GM23338 (cell line): ENCODE measurements around the gene NFIA. TPM values are rescaled to one million over a fixed set of nuclear protein-coding genes. Genes with fewer than 3 reads are reported as not detected.

Experiments used
- ATAC-seq: fragments of 200-7000 bp; cut with Tn5 transposase; 3 replicates; pipeline ENCODE4 v1.9.1; 2020
- DNase-seq: peaks from one replicate; pipeline ENCODE4 v3.0.0-alpha.2; 2015; ENCODE audit warnings: low spot score
- H2AFZ ChIP-seq: fragments of 200-600 bp; sonication (generic); 2 replicates; pipeline ENCODE4 v1.8.0; 2016; ENCODE audit warnings: antibody characterized with exemption, mild to moderate bottlenecking, moderate library complexity
- H3F3A ChIP-seq: fragments of 200-600 bp; sonication (generic); replicated peaks from 2 replicates; pipeline ENCODE4 v1.8.0; 2017; ENCODE audit warnings: antibody characterized with exemption, mixed run types, low read depth
- H3K27ac ChIP-seq: fragments of 200-600 bp; sonication (generic); 2 replicates; pipeline ENCODE4 v1.6.1; 2016; ENCODE audit warnings: low read depth
- H3K27me3 ChIP-seq: fragments of 200-600 bp; sonication (generic); 2 replicates; pipeline ENCODE4 v1.8.0; 2016; ENCODE audit warnings: mild to moderate bottlenecking, mixed run types, moderate library complexity; ENCODE audit not compliant: insufficient read depth
- H3K36me3 ChIP-seq: fragments of 200-600 bp; sonication (generic); 2 replicates; pipeline ENCODE4 v1.8.0; 2016; ENCODE audit warnings: mild to moderate bottlenecking; ENCODE audit not compliant: insufficient read depth
- H3K4me1 ChIP-seq: fragments of 200-600 bp; sonication (generic); 2 replicates; pipeline ENCODE4 v1.8.0; 2016; ENCODE audit warnings: mild to moderate bottlenecking, moderate library complexity; ENCODE audit not compliant: insufficient read depth
- H3K4me2 ChIP-seq: fragments of 200-600 bp; sonication (generic); 2 replicates; pipeline ENCODE4 v1.7.1; 2017; ENCODE audit warnings: mixed run types
- H3K4me3 ChIP-seq: fragments of 200-600 bp; sonication (generic); 2 replicates; pipeline ENCODE4 v1.6.1; 2016; ENCODE audit warnings: mixed run types
- H3K79me2 ChIP-seq: fragments of 200-600 bp; sonication (generic); replicated peaks from 2 replicates; pipeline ENCODE4 v1.8.0; 2017; ENCODE audit warnings: mild to moderate bottlenecking; ENCODE audit not compliant: insufficient read depth
- H3K9me2 ChIP-seq: fragments of 200-600 bp; sonication (generic); 2 replicates; pipeline ENCODE4 v1.8.0; 2017; ENCODE audit not compliant: insufficient read depth
- H4K20me1 ChIP-seq: fragments of 200-600 bp; sonication (generic); replicated peaks from 2 replicates; pipeline ENCODE4 v1.8.0; 2017; ENCODE audit warnings: mild to moderate bottlenecking; ENCODE audit not compliant: insufficient read depth
- H3K27ac Mint-ChIP-seq: 2 replicates; pipeline ENCODE4 v1.8.0; 2020; ENCODE audit warnings: inconsistent platforms, mild to moderate bottlenecking, moderate library complexity, mixed read lengths
- H3K27me3 Mint-ChIP-seq: 3 replicates; pipeline ENCODE4 v1.8.0; 2022; ENCODE audit warnings: low read depth, mild to moderate bottlenecking, moderate library complexity, mixed read lengths, inconsistent platforms; ENCODE audit not compliant: insufficient read depth, poor library complexity
- H3K36me3 Mint-ChIP-seq: 3 replicates; pipeline ENCODE4 v1.8.0; 2021; ENCODE audit warnings: low read depth, mild to moderate bottlenecking, inconsistent platforms, moderate library complexity, mixed read lengths
- H3K4me1 Mint-ChIP-seq: 3 replicates; pipeline ENCODE4 v1.8.0; 2020; ENCODE audit warnings: mild to moderate bottlenecking, inconsistent platforms, mixed read lengths
- H3K4me3 Mint-ChIP-seq: 3 replicates; pipeline ENCODE4 v1.8.0; 2021; ENCODE audit warnings: moderate library complexity, mild to moderate bottlenecking, inconsistent platforms, mixed read lengths
- H3K9me3 Mint-ChIP-seq: 3 replicates; pipeline ENCODE4 v1.8.0; 2020; ENCODE audit warnings: moderate library complexity, mild to moderate bottlenecking, inconsistent platforms, mixed read lengths
- CTCF ChIP-seq, 2 experiments: fragments of 200-600 bp in 1 of 2; sonication (generic) in 1 of 2; conservative IDR thresholded peaks; 2 replicates each; pipeline versions ENCODE4 v1.5.1 to v1.6.1; 2016 to 2017; ENCODE audit warnings: antibody characterized with exemption in 2 of 2, low read depth in 2 of 2, mild to moderate bottlenecking in 2 of 2, moderate library complexity in 1 of 2
- NANOG ChIP-seq: IDR thresholded peaks from 2 replicates; pipeline ENCODE4 v1.6.1; 2016; ENCODE audit warnings: antibody characterized with exemption, borderline replicate concordance
- REST ChIP-seq: IDR thresholded peaks from one replicate; pipeline ENCODE4 v1.6.1; 2018; ENCODE audit warnings: antibody characterized with exemption; ENCODE audit not compliant: unreplicated experiment
- STAT1 ChIP-seq: IDR thresholded peaks from one replicate; pipeline ENCODE4 v1.6.1; 2016; ENCODE audit warnings: antibody characterized with exemption; ENCODE audit not compliant: unreplicated experiment
- ZNF114 ChIP-seq: fragments of 250-450 bp; sonication (Bioruptor Pico); IDR thresholded peaks from 2 replicates; pipeline ENCODE4 v1.5.0; 2020; ENCODE audit warnings: mild to moderate bottlenecking, moderate library complexity
- polyA plus RNA-seq: library from polyadenylated mRNA; unstranded; fragments of >200 nt; fragmentation: Nextera tagmentation; extraction: Ambion mirVana; gene quantifications from 2 replicates; pipeline ENCODE4 v1.2.1, GENCODE V29; 2016
- total RNA-seq: library from RNA; depleted of rRNA; stranded (reverse); fragments of >200 nt; shearing (Covaris generic); gene quantifications from 2 replicates; pipeline ENCODE4 v1.2.3, GENCODE V29; 2014
- TF ChIP-seq, protein P1 (sequence below): fragments of 250-450 bp; sonication (Bioruptor Pico); IDR thresholded peaks from 2 replicates; pipeline ENCODE4 v1.5.0; 2020; ENCODE audit warnings: mild to moderate bottlenecking, moderate library complexity

NFIA gene
- total and polyA plus RNA-seq, 2 experiments from 2014 or later = 0.97 to 2.3 TPM

- Histone ChIP-seq H3K27me3 (no peaks in the 10 kb centered on the region), H3K36me3 (no peaks in the 10 kb centered on the region), H3K4me2 (no peak overlapping the region), H4K20me1 (no peaks in the 10 kb centered on the region), H3K27ac (no peak overlapping the region), H3F3A (no peaks in the 10 kb centered on the region), H3K4me1 (peaks cover 31% of the 10 kb centered on the region), H3K4me3 (no peak overlapping the region), H3K79me2 (no peaks in the 10 kb centered on the region), H2AFZ (no peak overlapping the region), H3K9me2 (no peaks in the 10 kb centered on the region)
- DNase-seq (no peak), ATAC-seq (no peak)
- no peak for TF ChIP-seq NANOG
- no peak for TF ChIP-seq CTCF (conservative IDR thresholded peaks at IDR 0.05; ENCODE audit: low read depth in 2 of 2)
- no peak for TF ChIP-seq REST
- TF ChIP-seq STAT1 = no peak
- no peak for TF ChIP-seq ZNF114
- TF ChIP-seq, protein P1, sequence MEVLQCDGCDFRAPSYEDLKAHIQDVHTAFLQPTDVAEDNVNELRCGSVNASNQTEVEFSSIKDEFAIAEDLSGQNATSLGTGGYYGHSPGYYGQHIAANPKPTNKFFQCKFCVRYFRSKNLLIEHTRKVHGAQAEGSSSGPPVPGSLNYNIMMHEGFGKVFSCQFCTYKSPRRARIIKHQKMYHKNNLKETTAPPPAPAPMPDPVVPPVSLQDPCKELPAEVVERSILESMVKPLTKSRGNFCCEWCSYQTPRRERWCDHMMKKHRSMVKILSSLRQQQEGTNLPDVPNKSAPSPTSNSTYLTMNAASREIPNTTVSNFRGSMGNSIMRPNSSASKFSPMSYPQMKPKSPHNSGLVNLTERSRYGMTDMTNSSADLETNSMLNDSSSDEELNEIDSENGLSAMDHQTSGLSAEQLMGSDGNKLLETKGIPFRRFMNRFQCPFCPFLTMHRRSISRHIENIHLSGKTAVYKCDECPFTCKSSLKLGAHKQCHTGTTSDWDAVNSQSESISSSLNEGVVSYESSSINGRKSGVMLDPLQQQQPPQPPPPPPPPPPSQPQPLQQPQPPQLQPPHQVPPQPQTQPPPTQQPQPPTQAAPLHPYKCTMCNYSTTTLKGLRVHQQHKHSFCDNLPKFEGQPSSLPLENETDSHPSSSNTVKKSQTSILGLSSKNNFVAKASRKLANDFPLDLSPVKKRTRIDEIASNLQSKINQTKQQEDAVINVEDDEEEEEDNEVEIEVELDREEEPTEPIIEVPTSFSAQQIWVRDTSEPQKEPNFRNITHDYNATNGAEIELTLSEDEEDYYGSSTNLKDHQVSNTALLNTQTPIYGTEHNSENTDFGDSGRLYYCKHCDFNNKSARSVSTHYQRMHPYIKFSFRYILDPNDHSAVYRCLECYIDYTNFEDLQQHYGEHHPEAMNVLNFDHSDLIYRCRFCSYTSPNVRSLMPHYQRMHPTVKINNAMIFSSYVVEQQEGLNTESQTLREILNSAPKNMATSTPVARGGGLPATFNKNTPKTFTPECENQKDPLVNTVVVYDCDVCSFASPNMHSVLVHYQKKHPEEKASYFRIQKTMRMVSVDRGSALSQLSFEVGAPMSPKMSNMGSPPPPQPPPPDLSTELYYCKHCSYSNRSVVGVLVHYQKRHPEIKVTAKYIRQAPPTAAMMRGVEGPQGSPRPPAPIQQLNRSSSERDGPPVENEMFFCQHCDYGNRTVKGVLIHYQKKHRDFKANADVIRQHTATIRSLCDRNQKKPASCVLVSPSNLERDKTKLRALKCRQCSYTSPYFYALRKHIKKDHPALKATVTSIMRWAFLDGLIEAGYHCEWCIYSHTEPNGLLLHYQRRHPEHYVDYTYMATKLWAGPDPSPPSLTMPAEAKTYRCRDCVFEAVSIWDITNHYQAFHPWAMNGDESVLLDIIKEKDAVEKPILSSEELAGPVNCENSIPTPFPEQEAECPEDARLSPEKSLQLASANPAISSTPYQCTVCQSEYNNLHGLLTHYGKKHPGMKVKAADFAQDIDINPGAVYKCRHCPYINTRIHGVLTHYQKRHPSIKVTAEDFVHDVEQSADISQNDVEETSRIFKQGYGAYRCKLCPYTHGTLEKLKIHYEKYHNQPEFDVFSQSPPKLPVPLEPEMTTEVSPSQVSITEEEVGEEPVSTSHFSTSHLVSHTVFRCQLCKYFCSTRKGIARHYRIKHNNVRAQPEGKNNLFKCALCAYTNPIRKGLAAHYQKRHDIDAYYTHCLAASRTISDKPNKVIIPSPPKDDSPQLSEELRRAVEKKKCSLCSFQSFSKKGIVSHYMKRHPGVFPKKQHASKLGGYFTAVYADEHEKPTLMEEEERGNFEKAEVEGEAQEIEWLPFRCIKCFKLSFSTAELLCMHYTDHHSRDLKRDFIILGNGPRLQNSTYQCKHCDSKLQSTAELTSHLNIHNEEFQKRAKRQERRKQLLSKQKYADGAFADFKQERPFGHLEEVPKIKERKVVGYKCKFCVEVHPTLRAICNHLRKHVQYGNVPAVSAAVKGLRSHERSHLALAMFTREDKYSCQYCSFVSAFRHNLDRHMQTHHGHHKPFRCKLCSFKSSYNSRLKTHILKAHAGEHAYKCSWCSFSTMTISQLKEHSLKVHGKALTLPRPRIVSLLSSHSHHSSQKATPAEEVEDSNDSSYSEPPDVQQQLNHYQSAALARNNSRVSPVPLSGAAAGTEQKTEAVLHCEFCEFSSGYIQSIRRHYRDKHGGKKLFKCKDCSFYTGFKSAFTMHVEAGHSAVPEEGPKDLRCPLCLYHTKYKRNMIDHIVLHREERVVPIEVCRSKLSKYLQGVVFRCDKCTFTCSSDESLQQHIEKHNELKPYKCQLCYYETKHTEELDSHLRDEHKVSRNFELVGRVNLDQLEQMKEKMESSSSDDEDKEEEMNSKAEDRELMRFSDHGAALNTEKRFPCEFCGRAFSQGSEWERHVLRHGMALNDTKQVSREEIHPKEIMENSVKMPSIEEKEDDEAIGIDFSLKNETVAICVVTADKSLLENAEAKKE = no peak
- Mint-ChIP-seq H3K36me3 (peaks cover 6% of the 10 kb centered on the region; the same call in 1 of the 3 replicates), H3K27me3 (no peaks in the 10 kb centered on the region), H3K27ac (no peak overlapping the region), H3K9me3 (0 out of 3 replicates have a peak, but pooled peaks cover 3% of the 10 kb centered on the region), H3K4me1 (peaks cover 51% of the 10 kb centered on the region), H3K4me3 (no peak overlapping the region)
Measured at GRCh38 chr1:61245696-61246400, 163.5 kb downstream of the NFIA start.
